Peyer's patch (tissue), 4 donors: ENCODE data around the gene DNASE2. TPM values are rescaled to one million over a fixed set of nuclear protein-coding genes. Genes with fewer than 3 reads are reported as not detected.
A peak's percentile ranks its signal among the peaks of the same experiment; 100 is the strongest.

Experiments
- DNase-seq, 3 donors: peaks; one replicate each; pipeline ENCODE4 v3.0.0-alpha.2; 2017 to 2019
- H3K27ac ChIP-seq, 4 donors: fragments of 200-600 bp; sonication (generic); one replicate each; pipeline ENCODE4 v1.5.1; 2016 to 2019
- H3K27me3 ChIP-seq, 2 donors: fragments of 200-600 bp; sonication (generic); one replicate each; pipeline ENCODE4 v1.5.1; 2019
- H3K36me3 ChIP-seq, 3 donors: fragments of 200-600 bp; sonication (generic); one replicate each; pipeline ENCODE4 v1.5.1; 2016 to 2019
- H3K4me1 ChIP-seq, 4 donors: fragments of 200-600 bp; sonication (generic); one replicate each; pipeline ENCODE4 v1.5.1; 2016 to 2019
- H3K4me3 ChIP-seq, 4 donors: fragments of 200-600 bp; sonication (generic); 1 replicate in 3 of 4; 2 replicates in 1 of 4; pipeline ENCODE4 v1.5.1; 2016 to 2019; ENCODE audit warnings: mild to moderate bottlenecking in 1 of 4
- H3K9me3 ChIP-seq, 4 donors: fragments of 200-600 bp; sonication (generic); one replicate each; pipeline ENCODE4 v1.5.1; 2016 to 2019; ENCODE audit warnings: mild to moderate bottlenecking in 1 of 4
- POLR2A ChIP-seq, 2 donors: fragments of 450-650 bp; IDR thresholded peaks; one replicate each; pipeline ENCODE4 v1.5.1; 2017; ENCODE audit warnings: antibody characterized with exemption in 2 of 2, mild to moderate bottlenecking in 2 of 2, moderate library complexity in 2 of 2
- small RNA-seq, 2 donors: library from RNA; depleted of rRNA; stranded (forward); fragments of <200 nt; gene quantifications; one replicate each; pipeline ENCODE3, GENCODE V24; 2016
- total RNA-seq, 4 donors: library from RNA; depleted of rRNA; stranded (reverse); fragments of >200 nt; gene quantifications; one replicate each; pipeline ENCODE4 v1.1.0, GENCODE V29; 2016
- TF ChIP-seq, protein P1 (sequence below), 6 experiments: fragments of 450-650 bp in 4 of 6; fragments of 200-600 bp in 2 of 6; sonication (generic) in 1 of 6; IDR thresholded peaks; one replicate each; pipeline ENCODE4 v1.5.1; 2017 to 2019; ENCODE audit warnings: antibody characterized with exemption in 6 of 6, mild to moderate bottlenecking in 3 of 6, moderate library complexity in 1 of 6

The DNASE2 gene
- total RNA-seq, 4 donors from 2014 or later = 8.9 to 16.5 (median 9.4) TPM

- Histone ChIP-seq H3K9me3 (peaks cover 0 to 3% (median 0%) of the 10 kb centered on the region in 4 donors), H3K27me3 (peaks cover 0 to 25% of the 10 kb centered on the region in 2 donors), H3K36me3 (no peaks in the 10 kb centered on the region), H3K4me3 (peak overlapping the region in 2 of 4 donors; percentile 17 to 32), H3K27ac (no peak overlapping the region), H3K4me1 (peaks cover 0 to 23% (median 2%) of the 10 kb centered on the region in 4 donors)
- peak in 2 of 3 donors; percentile 76 to 81 for DNase-seq
- TF ChIP-seq, protein P1, sequence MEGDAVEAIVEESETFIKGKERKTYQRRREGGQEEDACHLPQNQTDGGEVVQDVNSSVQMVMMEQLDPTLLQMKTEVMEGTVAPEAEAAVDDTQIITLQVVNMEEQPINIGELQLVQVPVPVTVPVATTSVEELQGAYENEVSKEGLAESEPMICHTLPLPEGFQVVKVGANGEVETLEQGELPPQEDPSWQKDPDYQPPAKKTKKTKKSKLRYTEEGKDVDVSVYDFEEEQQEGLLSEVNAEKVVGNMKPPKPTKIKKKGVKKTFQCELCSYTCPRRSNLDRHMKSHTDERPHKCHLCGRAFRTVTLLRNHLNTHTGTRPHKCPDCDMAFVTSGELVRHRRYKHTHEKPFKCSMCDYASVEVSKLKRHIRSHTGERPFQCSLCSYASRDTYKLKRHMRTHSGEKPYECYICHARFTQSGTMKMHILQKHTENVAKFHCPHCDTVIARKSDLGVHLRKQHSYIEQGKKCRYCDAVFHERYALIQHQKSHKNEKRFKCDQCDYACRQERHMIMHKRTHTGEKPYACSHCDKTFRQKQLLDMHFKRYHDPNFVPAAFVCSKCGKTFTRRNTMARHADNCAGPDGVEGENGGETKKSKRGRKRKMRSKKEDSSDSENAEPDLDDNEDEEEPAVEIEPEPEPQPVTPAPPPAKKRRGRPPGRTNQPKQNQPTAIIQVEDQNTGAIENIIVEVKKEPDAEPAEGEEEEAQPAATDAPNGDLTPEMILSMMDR (IDR thresholded peaks at IDR 0.05) = peak in 1 of 6 experiments; percentile 3
- TF ChIP-seq POLR2A (IDR thresholded peaks at IDR 0.05) = no peak
Observed at GRCh38 chr19:12828494-12828893, 52.8 kb downstream of the DNASE2 start.

- no peak overlapping the region for H3K27ac ChIP-seq
- H3K27me3 ChIP-seq = peaks cover 0 to 10% of the 10 kb centered on the region in 2 donors
- no peaks in the 10 kb centered on the region for H3K9me3 ChIP-seq
- H3K36me3 ChIP-seq = no peaks in the 10 kb centered on the region
- DNase-seq = no peak
- H3K4me1 ChIP-seq = peaks cover 0 to 12% (median 2%) of the 10 kb centered on the region in 4 donors
- no peak for TF ChIP-seq POLR2A (IDR thresholded peaks at IDR 0.05)
- TF ChIP-seq, protein P1 (IDR thresholded peaks at IDR 0.05) = peak in 2 of 6 experiments; percentile 22 to 25
- H3K4me3 ChIP-seq = no peak overlapping the region
Observed at GRCh38 chr19:12825254-12826131, 55.8 kb downstream of the DNASE2 start.

Small RNAs within 50 kb of the gene (small RNA-seq; reads per million reads assigned to genes)
- gene MIR5695 = 0 to 0.29 reads per million in 2 donors
- gene MIR6794 = 0 reads per million in 2 donors

Other genes starting within 250 kb of the DNASE2 start
- 10 to 100 TPM; 51.9 to 84.2 (median 68.0) TPM for gene MAN2B1, start 214.7 kb downstream of the DNASE2 start, total RNA-seq
- gene WDR83, start 214.6 kb downstream of the DNASE2 start, total RNA-seq = 10 to 100 TPM in 2 of 4 donors, 1 to 10 TPM in 2; 2.8 to 14.0 (median 9.5) TPM
- gene DHPS, start 199.6 kb downstream of the DNASE2 start, total RNA-seq = 100 to 1,000 TPM in 3 of 4 donors, 10 to 100 TPM in 1; 76.4 to 215 (median 150) TPM
- not detected for gene GNG14, start 193.5 kb downstream of the DNASE2 start, total RNA-seq
- 1 to 10 TPM in 3 of 4 donors, not detected in 1; 6.3 to 9.9 (median 7.0) TPM for gene FBXW9, start 184.8 kb downstream of the DNASE2 start, total RNA-seq
- 100 to 1,000 TPM in 3 of 4 donors, 10 to 100 TPM in 1; 39.1 to 131 (median 103) TPM for gene TNPO2, start 157.5 kb downstream of the DNASE2 start, total RNA-seq
- gene TRIR, start 146.8 kb downstream of the DNASE2 start, total RNA-seq = 100 to 1,000 TPM; 134 to 297 (median 185) TPM
- gene GET3, start 144.0 kb downstream of the DNASE2 start, total RNA-seq = 10 to 100 TPM; 23.1 to 31.9 (median 30.5) TPM
- gene BEST2, start 129.7 kb downstream of the DNASE2 start, total RNA-seq = 10 to 100 TPM in 3 of 4 donors, not detected in 1; 20.5 to 82.0 (median 40.6) TPM
- 100 to 1,000 TPM; 193 to 379 (median 285) TPM for gene HOOK2, start 105.9 kb downstream of the DNASE2 start, total RNA-seq
- 100 to 1,000 TPM; 111 to 324 (median 152) TPM for gene JUNB, start 90.0 kb downstream of the DNASE2 start, total RNA-seq
- 100 to 1,000 TPM; 150 to 461 (median 375) TPM for gene PRDX2, start 79.6 kb downstream of the DNASE2 start, total RNA-seq
- gene THSD8, start 79.4 kb downstream of the DNASE2 start, total RNA-seq = not detected
- gene RNASEH2A, start 74.9 kb downstream of the DNASE2 start, total RNA-seq = 10 to 100 TPM in 2 of 4 donors, 1 to 10 TPM in 2; 5.9 to 24.8 (median 9.4) TPM
- gene RTBDN, start 46.9 kb downstream of the DNASE2 start, total RNA-seq = not detected
- gene MAST1, start 42.9 kb downstream of the DNASE2 start, total RNA-seq = under 1 TPM in 1 of 4 donors, not detected in 3; 0.27 TPM
- gene KLF1, start 5.8 kb upstream of the DNASE2 start, total RNA-seq = not detected
- 10 to 100 TPM; 25.2 to 44.4 (median 32.4) TPM for gene GCDH, start 9.7 kb upstream of the DNASE2 start, total RNA-seq
- not detected for gene SYCE2, start 37.8 kb upstream of the DNASE2 start, total RNA-seq
- 10 to 100 TPM; 35.4 to 54.5 (median 48.3) TPM for gene FARSA, start 52.3 kb upstream of the DNASE2 start, total RNA-seq
- 100 to 1,000 TPM; 253 to 369 (median 359) TPM for gene CALR, start 57.2 kb upstream of the DNASE2 start, total RNA-seq
- gene RAD23A, start 64.4 kb upstream of the DNASE2 start, total RNA-seq = 10 to 100 TPM; 54.1 to 86.5 (median 75.3) TPM
- 10 to 100 TPM; 12.5 to 43.7 (median 15.6) TPM for gene GADD45GIP1, start 75.8 kb upstream of the DNASE2 start, total RNA-seq
- gene DAND5, start 88.1 kb upstream of the DNASE2 start, total RNA-seq = 1 to 10 TPM in 1 of 4 donors, not detected in 3; 2.1 TPM
- gene NFIX, start 114.0 kb upstream of the DNASE2 start, total RNA-seq = 10 to 100 TPM; 13.5 to 56.9 (median 40.0) TPM
- gene LYL1, start 221.4 kb upstream of the DNASE2 start, total RNA-seq = 10 to 100 TPM in 1 of 4 donors, 1 to 10 TPM in 3; 1.2 to 21.5 (median 4.9) TPM
- 10 to 100 TPM; 27.1 to 71.8 (median 28.3) TPM for gene TRMT1, start 235.3 kb upstream of the DNASE2 start, total RNA-seq
- 10 to 100 TPM; 21.5 to 48.0 (median 37.1) TPM for gene NACC1, start 236.8 kb upstream of the DNASE2 start, total RNA-seq